K562 (cell line): ENCODE data around the gene ALG11. TPM values are rescaled to one million over a fixed set of nuclear protein-coding genes. Genes with fewer than 3 reads are reported as not detected.

Experiments used
- ATAC-seq: fragments of 200-7000 bp; cut with Tn5 transposase; 3 replicates; pipeline ENCODE4 v1.9.1; 2020; ENCODE audit warnings: moderate library complexity
- BruUV-seq: library from RNA; stranded (reverse); fragments of 400-500 nt; replicated peaks from 2 replicates; lab custom pipeline; 2021; lab: Mats Ljungman, UMichigan
- CTCF ChIA-PET: fragments of 300-600 bp; formaldehyde crosslinking; extraction: SDS; loops from one replicate; lab custom pipeline; 2021; ENCODE audit warnings: low intra/inter-chr PET ratio; lab: Yijun Ruan, JAX
- POLR2A ChIA-PET: fragments of 300-600, 350-650 bp; sonication (Branson Sonifier 250); formaldehyde crosslinking; extraction: SDS; loops from one replicate; lab custom pipeline; 2021; ENCODE audit warnings: antibody characterized with exemption, inconsistent platforms; lab: Yijun Ruan, JAX
- DNase-seq, 4 experiments: peaks; one replicate each; pipeline versions ENCODE4 v3.0.0 to v3.0.0-alpha.2; 2011 to 2018; ENCODE audit warnings: low spot score in 3 of 4, mixed read lengths in 3 of 4; ENCODE audit errors: extremely low read depth in 1 of 4
- FAIRE-seq: peaks from 2 replicates; lab custom pipeline; 2011; peaks lifted over from hg19 to GRCh38; lab: Jason Lieb, UNC
- H2AFZ ChIP-seq: 2 replicates; pipeline ENCODE4 v1.6.0; 2011; ENCODE audit warnings: low read depth, low read length, control low read depth, inconsistent platforms
- H3K27ac ChIP-seq: fragments of 200-600 bp; 3 replicates; pipeline ENCODE4 v1.8.0; 2011; ENCODE audit warnings: low read depth, mild to moderate bottlenecking, control low read depth, inconsistent platforms, low read length, moderate library complexity, mixed read lengths; ENCODE audit errors: extremely low read depth
- H3K27me3 ChIP-seq, 2 experiments: fragments of 300-600 bp in 1 of 2; 2 replicates in 1 of 2; 3 replicates in 1 of 2; pipeline versions ENCODE4 v1.6.0 to v1.8.0; 2011; ENCODE audit warnings: inconsistent platforms in 2 of 2, low read length in 2 of 2, mild to moderate bottlenecking in 1 of 2, mixed read lengths in 1 of 2, moderate library complexity in 1 of 2; ENCODE audit not compliant: control insufficient read depth in 2 of 2, insufficient read depth in 2 of 2
- H3K36me3 ChIP-seq: fragments of 300-600 bp; 3 replicates; pipeline ENCODE4 v1.8.0; 2011; ENCODE audit warnings: mild to moderate bottlenecking, low read length, inconsistent platforms; ENCODE audit not compliant: control insufficient read depth, insufficient read depth
- H3K4me1 ChIP-seq, 2 experiments: fragments of 200-600 bp in 1 of 2; replicated peaks in 1 of 2; 2 replicates in 1 of 2; 3 replicates in 1 of 2; pipeline versions ENCODE4 v1.5.1 to v1.8.0; 2011; ENCODE audit warnings: inconsistent platforms in 2 of 2, low read length in 2 of 2, mild to moderate bottlenecking in 1 of 2, mixed read lengths in 1 of 2, moderate library complexity in 1 of 2; ENCODE audit not compliant: control insufficient read depth in 2 of 2, insufficient read depth in 2 of 2
- H3K4me2 ChIP-seq: 2 replicates; pipeline ENCODE4 v1.6.1; 2011; ENCODE audit warnings: low read length, control low read depth, inconsistent platforms, mixed read lengths; ENCODE audit not compliant: insufficient read depth
- H3K4me3 ChIP-seq: fragments of 200-600 bp; sonication (generic), shearing (Covaris generic); 2 replicates; pipeline ENCODE4 v1.5.1; 2016; ENCODE audit warnings: control low read depth, inconsistent platforms
- H3K79me2 ChIP-seq: fragments of 200-600 bp; 3 replicates; pipeline ENCODE4 v1.8.0; 2011; ENCODE audit warnings: low read length, inconsistent platforms; ENCODE audit not compliant: control insufficient read depth, insufficient read depth
- H3K9ac ChIP-seq, 2 experiments: 2 replicates each; pipeline versions ENCODE4 v1.6.0 to v1.6.1; 2011; ENCODE audit warnings: low read depth in 2 of 2, low read length in 2 of 2, control low read depth in 1 of 2, inconsistent platforms in 1 of 2, mild to moderate bottlenecking in 1 of 2, mixed read lengths in 1 of 2; ENCODE audit not compliant: insufficient read depth in 1 of 2
- H3K9me1 ChIP-seq: one replicate; pipeline ENCODE4 v1.6.0; 2011; ENCODE audit warnings: inconsistent platforms, mild to moderate bottlenecking, low read length, moderate library complexity; ENCODE audit not compliant: control insufficient read depth, insufficient read depth
- H3K9me3 ChIP-seq: replicated peaks from 2 replicates; pipeline ENCODE4 v1.5.1; 2011; ENCODE audit warnings: low read depth, low read length, inconsistent platforms; ENCODE audit not compliant: control insufficient read depth, insufficient read depth
- H4K20me1 ChIP-seq: replicated peaks from 2 replicates; pipeline ENCODE4 v1.6.1; 2011; ENCODE audit warnings: low read length, inconsistent platforms, mixed read lengths; ENCODE audit not compliant: control insufficient read depth, insufficient read depth
- ATF7 ChIP-seq: fragments of 450-650 bp; IDR thresholded peaks from 2 replicates; pipeline ENCODE4 v1.7.1; 2014; ENCODE audit warnings: mild to moderate bottlenecking, moderate library complexity
- CSDE1 ChIP-seq, 2 experiments: fragments of 450-650 bp; IDR thresholded peaks; 2 replicates each; pipeline ENCODE4 v1.6.1; 2016; ENCODE audit warnings: mild to moderate bottlenecking in 1 of 2
- DPF2 ChIP-seq: fragments of 450-650 bp; IDR thresholded peaks from 2 replicates; pipeline ENCODE4 v1.6.1; 2016
- FOSL1 ChIP-seq: fragments of 200-800 bp; sonication (Bioruptor generic); conservative IDR thresholded peaks from 2 replicates; pipeline ENCODE4 v1.6.1; 2016; ENCODE audit warnings: missing genetic modification characterization, missing compliant biosample characterization
- GTF3C2 ChIP-seq: IDR thresholded peaks from 3 replicates; pipeline ENCODE4 v1.6.1; 2011; ENCODE audit warnings: borderline replicate concordance, mild to moderate bottlenecking, moderate library complexity; ENCODE audit not compliant: insufficient read length; ENCODE audit errors: extremely low read depth
- HOXB6 ChIP-seq: fragments of 250-450 bp; sonication (Bioruptor Pico); IDR thresholded peaks from 2 replicates; pipeline ENCODE4 v1.5.1; 2022; ENCODE audit warnings: mild to moderate bottlenecking, borderline replicate concordance
- JUND ChIP-seq, 2 experiments: IDR thresholded peaks; 2 replicates in 1 of 2; 3 replicates in 1 of 2; pipeline ENCODE4 v1.6.1; 2011; ENCODE audit warnings: borderline replicate concordance in 2 of 2, low read depth in 2 of 2, low read length in 2 of 2, improper control_type of control experiment in 1 of 2, missing biosample characterization in 1 of 2, missing genetic modification characterization in 1 of 2, missing genetic modification reagents in 1 of 2
- MYNN ChIP-seq, 2 experiments: sonication (generic); formaldehyde crosslinking in 1 of 2; IDR thresholded peaks; 2 replicates each; pipeline versions ENCODE4 v1.5.0 to v1.6.1; 2016 to 2020; ENCODE audit warnings: antibody characterized with exemption in 1 of 2, missing genetic modification reagents in 1 of 2
- NR2C2 ChIP-seq, 2 experiments: fragments of 200-800 bp in 1 of 2; sonication (Bioruptor generic) in 1 of 2; sonication (generic) in 1 of 2; formaldehyde crosslinking in 1 of 2; IDR thresholded peaks; 2 replicates each; pipeline versions ENCODE4 v1.6.1 to v1.8.0; 2016 to 2022; ENCODE audit warnings: mild to moderate bottlenecking in 1 of 2, missing compliant biosample characterization in 1 of 2, missing genetic modification characterization in 1 of 2, missing genetic modification reagents in 1 of 2
- TGIF2 ChIP-seq: sonication (generic); formaldehyde crosslinking; IDR thresholded peaks from 2 replicates; pipeline ENCODE4 v1.8.1; 2022; ENCODE audit warnings: mild to moderate bottlenecking, missing genetic modification reagents, moderate library complexity
- THRB ChIP-seq: fragments of 450-650 bp; formaldehyde crosslinking; conservative IDR thresholded peaks from 2 replicates; pipeline ENCODE4 v1.4.0; 2022; ENCODE audit warnings: mild to moderate bottlenecking, missing genetic modification characterization
- TRIM28 ChIP-seq: fragments of 450-650 bp; IDR thresholded peaks from 2 replicates; pipeline ENCODE4 v1.6.1; 2017
- ZNF347 ChIP-seq: fragments of 450-650 bp; formaldehyde crosslinking; IDR thresholded peaks from 2 replicates; pipeline ENCODE4 v1.4.0; 2020; ENCODE audit warnings: low read depth, mild to moderate bottlenecking, moderate library complexity
- ZNF41 ChIP-seq: fragments of 250-450 bp; sonication (Bioruptor Pico); conservative IDR thresholded peaks from 2 replicates; pipeline ENCODE4 v1.4.0; 2020; ENCODE audit warnings: mild to moderate bottlenecking
- ZNF639 ChIP-seq, 2 experiments: fragments of 200-800 bp in 1 of 2; sonication (Bioruptor generic) in 1 of 2; sonication (generic) in 1 of 2; formaldehyde crosslinking in 1 of 2; IDR thresholded peaks in 1 of 2; conservative IDR thresholded peaks in 1 of 2; 2 replicates each; pipeline versions ENCODE4 v1.5.0 to v1.6.1; 2016 to 2020; ENCODE audit warnings: missing compliant biosample characterization in 1 of 2, missing genetic modification characterization in 1 of 2, missing genetic modification reagents in 1 of 2
- WGBS: fragments of 100-300 bp; shearing (Covaris generic); methylation state at CpG from one replicate; pipeline ENCODE4 v1.1.6; 2016; ENCODE audit warnings: low coverage, mixed read lengths; ENCODE audit not compliant: insufficient coverage; ENCODE audit errors: missing lambda C conversion rate; 5-methylcytosine and 5-hydroxymethylcytosine counted together
- in situ Hi-C: fragments of 300-500 bp; cut with MboI; formaldehyde crosslinking; loops from 4 replicates; pipeline ENCODE4 v1.15.0; 2018; ENCODE audit warnings: inconsistent platforms, mixed read lengths
- intact Hi-C: fragments of 100-400 bp; cut with micrococcal nuclease; formaldehyde crosslinking; loops from 2 replicates; pipeline ENCODE4 v1.14.2; 2022
- polyA plus RNA-seq, 8 experiments: library from polyadenylated mRNA; depleted of rRNA in 4 of 8; stranded (reverse) in 5 of 8; unstranded in 3 of 8; fragments of >200 nt; fragmentation: Nextera tagmentation in 2 of 8; fragmentation: Illumina TruSeq in 1 of 8; extraction: Ambion mirVana in 2 of 8; extraction: Trizol in 1 of 8; gene quantifications; 2 replicates each; pipeline versions ENCODE4 v1.2.1 to v1.2.3, GENCODE V29; 2011 to 2014; ENCODE audit warnings: inconsistent platforms in 1 of 8, missing spikeins in 1 of 8
- total RNA-seq, 7 experiments: library from RNA; depleted of rRNA in 6 of 7; stranded (reverse); fragments of >200 nt in 6 of 7; fragmentation: Illumina TruSeq in 2 of 7; extraction: Trizol in 2 of 7; gene quantifications; 2 replicates each; pipeline versions ENCODE4 v1.2.1 to v1.2.3, GENCODE V29; 2011 to 2021; ENCODE audit warnings: low replicate concordance in 1 of 7

The ALG11 gene
- total and polyA plus RNA-seq, 9 of the 15 experiments (the other 6 are each of a cell fraction or from before 2014, with no cell fraction given), result 7.3 to 19.2 (median 16.3) TPM

- intact Hi-C loops, result loop anchor here (1.0 kb wide), 1 partner anchor 57 kb away; no protein-coding TSS in a partner anchor
- TF ChIP-seq CSDE1 (IDR thresholded peaks at IDR 0.05) (no peak), ZNF41 (CRISPR knock-in tag) (no peak), TGIF2 (no peak), GTF3C2 (no peak), FOSL1 (tag) (peak; percentile 86), ZNF347 (CRISPR knock-in tag) (no peak), ZNF639 (CRISPR knock-in tag; conservative IDR thresholded peaks at IDR 0.05 in 1 of 2, IDR thresholded peaks at IDR 0.05 in 1 of 2) (no peak), NR2C2 (CRISPR knock-in tag; IDR thresholded peaks at IDR 0.05) (no peak), NR2C2 (tag; IDR thresholded peaks at IDR 0.05) (no peak), ATF7 (peak; percentile 45; the same call in 1 of the 2 replicates), THRB (CRISPR knock-in tag) (no peak), TRIM28 (peak; percentile 52; the same call in 1 of the 2 replicates), JUND (IDR thresholded peaks at IDR 0.05; ENCODE audit: borderline replicate concordance, low read depth, low read length) (peak; percentile 94), JUND (tag; IDR thresholded peaks at IDR 0.05; ENCODE audit: borderline replicate concordance, low read depth, low read length) (peak; percentile 88; the same call in 2 of the 3 replicates), DPF2 (peak; percentile 76), MYNN (IDR thresholded peaks at IDR 0.05) (no peak), MYNN (CRISPR knock-in tag; IDR thresholded peaks at IDR 0.05) (no peak), HOXB6 (no peak)
Observed at GRCh38 chr13:52070929-52071523, 58.8 kb downstream of the ALG11 start.

More at GRCh38 chr13:52070929-52071523, 58.8 kb downstream of the ALG11 start:
- peaks cover 0 to 13% of the 10 kb centered on the region in 2 experiments; a peak in 2 of 5 replicates for H3K4me1 ChIP-seq
- H3K79me2 ChIP-seq, result no peaks in the 10 kb centered on the region
- no peaks in the 10 kb centered on the region for H3K27me3 ChIP-seq
- no peaks in the 10 kb centered on the region for H3K9me1 ChIP-seq
- ATAC-seq, result peak; percentile 88
- peaks cover 14% of the 10 kb centered on the region for H3K9me3 ChIP-seq
- in situ Hi-C loops, result no loop called here
- BruUV-seq, result no TSS peak
- no peak overlapping the region for H3K9ac ChIP-seq
- H3K4me2 ChIP-seq, result peak overlapping the region; percentile 37
- H2AFZ ChIP-seq, result peak overlapping the region; percentile 78
- POLR2A ChIA-PET, result no interaction called here
- H4K20me1 ChIP-seq, result no peaks in the 10 kb centered on the region
- FAIRE-seq, result peak; percentile 85
- CTCF ChIA-PET, result interaction anchor here (1.8 kb wide), 1 partner anchor 57 kb away, joined by 5 read pairs; no protein-coding TSS in a partner anchor
- peak overlapping the region; percentile 74; the same call in 2 of the 3 replicates for H3K27ac ChIP-seq
- no peaks in the 10 kb centered on the region for H3K36me3 ChIP-seq
- peak; percentile 54 to 77 (median 68) for DNase-seq
- no peak overlapping the region for H3K4me3 ChIP-seq
- WGBS, result 36% methylated on average over 1 of the region's 1 CpG
